B cell (primary cell): ENCODE data around the gene PDE4B.

ENCODE experiments used
- CTCF ChIP-seq: fragments of 200-600 bp; IDR thresholded peaks from one replicate; pipeline ENCODE4 v1.8.0; 2022; ENCODE audit warnings: antibody characterized with exemption, mild to moderate bottlenecking
- EZH2 ChIP-seq: IDR thresholded peaks from 2 replicates; pipeline ENCODE4 v1.6.1; 2012; ENCODE audit warnings: borderline replicate concordance, low read depth, mild to moderate bottlenecking, moderate library complexity, low read length; ENCODE audit not compliant: insufficient read depth, poor library complexity, severe bottlenecking

- no peak for TF ChIP-seq CTCF
- no peak for TF ChIP-seq EZH2
These were observed 457.4 kb downstream of the PDE4B start for GRCh38 chr1:66250075-66250474.
